ENCODE results near the gene HACE1.

Gene HACE1

DNA sequence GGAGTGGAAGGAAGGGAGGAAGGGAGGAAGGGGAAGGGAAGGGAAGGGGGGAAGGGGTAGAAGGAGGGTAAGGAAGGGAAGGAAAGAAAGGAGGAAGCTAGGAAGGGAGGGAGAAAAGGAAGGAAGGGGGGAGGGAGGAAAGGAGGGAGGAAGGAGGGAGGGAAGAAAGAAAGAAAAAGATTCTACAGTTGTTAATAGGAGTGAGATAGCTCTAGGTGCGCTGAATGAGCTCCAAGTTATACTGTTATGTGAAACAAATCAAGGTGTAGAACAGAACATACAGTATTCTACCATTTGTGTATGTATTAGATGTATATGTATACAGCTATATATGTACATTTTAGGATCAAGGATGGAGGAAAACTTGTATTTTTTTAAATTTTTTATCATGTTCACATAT lies 167.7 kb downstream of the HACE1 start:
- DNase-seq = no peak
- no peak overlapping the region for H3K4me3 Mint-ChIP-seq
- no peaks in the 10 kb centered on the region for H3K27me3 Mint-ChIP-seq (ENCODE audit: low read depth, poor library complexity)
- peaks cover 15% of the 10 kb centered on the region for H3K9me3 Mint-ChIP-seq
- H3K36me3 Mint-ChIP-seq (ENCODE audit: low read depth) = peaks cover 5% of the 10 kb centered on the region
- peaks cover 20% of the 10 kb centered on the region for H3K4me1 Mint-ChIP-seq
- TF ChIP-seq, protein P1, sequence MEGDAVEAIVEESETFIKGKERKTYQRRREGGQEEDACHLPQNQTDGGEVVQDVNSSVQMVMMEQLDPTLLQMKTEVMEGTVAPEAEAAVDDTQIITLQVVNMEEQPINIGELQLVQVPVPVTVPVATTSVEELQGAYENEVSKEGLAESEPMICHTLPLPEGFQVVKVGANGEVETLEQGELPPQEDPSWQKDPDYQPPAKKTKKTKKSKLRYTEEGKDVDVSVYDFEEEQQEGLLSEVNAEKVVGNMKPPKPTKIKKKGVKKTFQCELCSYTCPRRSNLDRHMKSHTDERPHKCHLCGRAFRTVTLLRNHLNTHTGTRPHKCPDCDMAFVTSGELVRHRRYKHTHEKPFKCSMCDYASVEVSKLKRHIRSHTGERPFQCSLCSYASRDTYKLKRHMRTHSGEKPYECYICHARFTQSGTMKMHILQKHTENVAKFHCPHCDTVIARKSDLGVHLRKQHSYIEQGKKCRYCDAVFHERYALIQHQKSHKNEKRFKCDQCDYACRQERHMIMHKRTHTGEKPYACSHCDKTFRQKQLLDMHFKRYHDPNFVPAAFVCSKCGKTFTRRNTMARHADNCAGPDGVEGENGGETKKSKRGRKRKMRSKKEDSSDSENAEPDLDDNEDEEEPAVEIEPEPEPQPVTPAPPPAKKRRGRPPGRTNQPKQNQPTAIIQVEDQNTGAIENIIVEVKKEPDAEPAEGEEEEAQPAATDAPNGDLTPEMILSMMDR (IDR thresholded peaks at IDR 0.05) = no peak
- H3K27ac Mint-ChIP-seq = no peak overlapping the region

DNA sequence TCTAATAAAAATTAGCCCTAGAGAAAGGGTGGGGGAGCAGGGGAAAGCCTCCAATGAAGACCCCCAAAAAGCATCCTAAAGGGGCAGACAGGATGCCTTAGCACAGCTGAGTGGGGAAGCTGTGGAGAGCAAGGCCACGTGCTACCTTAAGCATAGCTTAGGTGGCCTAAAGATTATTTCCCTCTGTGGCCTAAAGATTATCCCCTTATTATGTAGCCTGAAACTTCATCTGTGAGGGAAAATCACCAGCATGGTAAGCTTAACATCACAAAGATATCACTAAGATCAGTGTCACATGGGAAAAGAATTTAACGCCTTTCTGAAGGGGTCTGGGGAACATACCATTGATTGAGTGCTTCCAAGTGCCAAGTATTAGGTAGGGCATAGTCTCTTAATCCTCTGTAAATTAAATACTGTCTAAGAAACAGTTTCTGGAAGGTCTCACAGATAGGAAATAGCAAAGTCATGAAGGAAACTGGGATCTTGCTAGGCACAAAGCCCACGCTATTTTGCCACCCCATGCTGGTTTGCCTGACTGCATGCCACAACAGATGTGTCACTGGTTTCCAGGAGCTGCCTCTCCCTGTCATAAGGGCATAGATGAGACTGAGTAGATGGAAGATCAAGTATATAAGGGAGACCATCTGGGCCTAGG lies 170.0 kb downstream of the HACE1 start:
- Mint-ChIP-seq H3K36me3 (ENCODE audit: low read depth) (peaks cover 5% of the 10 kb centered on the region), H3K4me3 (no peak overlapping the region), H3K27me3 (ENCODE audit: low read depth, poor library complexity) (no peaks in the 10 kb centered on the region), H3K9me3 (peaks cover 12% of the 10 kb centered on the region), H3K27ac (no peak overlapping the region), H3K4me1 (peaks cover 40% of the 10 kb centered on the region)
- DNase-seq = no peak
- TF ChIP-seq, protein P1 (IDR thresholded peaks at IDR 0.05) = no peak

DNA sequence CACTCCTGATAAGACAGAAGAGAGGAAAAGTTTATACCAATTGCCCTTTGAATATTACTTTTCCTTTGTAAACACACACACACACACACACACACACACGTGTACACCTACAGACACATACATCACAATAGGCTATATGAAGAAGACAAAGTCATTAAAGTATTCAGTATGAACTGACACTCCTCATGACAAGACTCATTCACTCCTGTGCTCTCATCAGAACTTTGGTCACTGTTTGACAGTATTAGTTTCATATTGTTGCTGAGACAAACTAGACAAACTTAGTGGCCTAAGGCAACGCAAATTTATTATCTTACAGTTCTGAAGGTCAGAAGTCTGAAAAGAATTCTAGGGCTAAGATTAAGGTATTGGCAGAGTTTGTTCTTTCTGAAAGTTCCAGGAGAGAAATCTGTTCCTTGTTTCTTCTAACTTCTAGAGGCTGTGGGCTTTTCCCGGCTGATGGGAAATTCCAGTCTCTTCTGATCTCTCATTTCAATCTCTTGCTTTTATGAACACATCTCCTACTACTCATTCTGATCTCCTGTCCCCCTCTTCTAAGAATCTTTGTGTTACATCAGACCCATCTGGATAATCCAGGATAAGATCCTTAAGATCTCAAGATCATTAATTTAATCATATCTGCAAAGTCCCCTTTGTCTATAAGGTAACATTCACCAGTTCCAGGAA lies 171.3 kb downstream of the HACE1 start:
- Mint-ChIP-seq H3K4me3 (no peak overlapping the region), H3K9me3 (peaks cover 12% of the 10 kb centered on the region), H3K4me1 (peaks cover 52% of the 10 kb centered on the region), H3K36me3 (ENCODE audit: low read depth) (peaks cover 5% of the 10 kb centered on the region), H3K27ac (peak overlapping the region; percentile 89), H3K27me3 (ENCODE audit: low read depth, poor library complexity) (no peaks in the 10 kb centered on the region)
- no peak for DNase-seq
- TF ChIP-seq, protein P1 (IDR thresholded peaks at IDR 0.05) = no peak

DNA sequence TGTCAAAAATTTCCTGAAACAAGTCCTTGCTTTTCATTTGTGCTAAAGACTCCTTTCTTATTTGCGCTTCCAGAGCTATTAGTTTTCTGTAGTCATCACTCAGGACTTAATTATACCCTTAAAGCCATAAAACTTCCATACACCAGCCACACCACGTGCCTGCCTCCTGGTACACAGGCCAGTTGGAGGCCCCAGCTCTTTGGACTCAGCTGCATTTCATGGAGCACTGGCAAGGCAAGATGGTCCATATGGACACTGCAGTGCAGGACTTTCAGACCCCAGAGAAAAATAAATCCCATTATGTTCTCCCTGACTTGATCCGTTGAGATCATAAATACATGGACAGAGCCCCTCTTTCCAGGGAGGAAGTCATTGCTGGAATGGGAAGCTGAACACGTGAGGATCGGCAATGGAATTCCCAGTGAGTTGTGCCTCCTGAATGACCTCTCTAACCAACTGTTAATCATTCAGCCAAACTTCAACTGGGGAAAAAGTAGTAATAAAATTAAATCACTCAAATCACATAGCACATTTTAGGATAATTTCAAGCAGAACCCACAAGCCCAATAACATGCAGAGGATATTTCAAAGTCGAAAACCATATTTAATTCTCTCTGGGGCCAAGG lies 173.1 kb downstream of the HACE1 start:
- peaks cover 12% of the 10 kb centered on the region for H3K9me3 Mint-ChIP-seq
- peak overlapping the region; percentile 55 for H3K27ac Mint-ChIP-seq
- no peak overlapping the region for H3K4me3 Mint-ChIP-seq
- TF ChIP-seq, protein P1 (IDR thresholded peaks at IDR 0.05) = no peak
- DNase-seq = no peak
- peaks cover 5% of the 10 kb centered on the region for H3K36me3 Mint-ChIP-seq (ENCODE audit: low read depth)
- no peaks in the 10 kb centered on the region for H3K27me3 Mint-ChIP-seq (ENCODE audit: low read depth, poor library complexity)
- H3K4me1 Mint-ChIP-seq = peaks cover 62% of the 10 kb centered on the region

DNA sequence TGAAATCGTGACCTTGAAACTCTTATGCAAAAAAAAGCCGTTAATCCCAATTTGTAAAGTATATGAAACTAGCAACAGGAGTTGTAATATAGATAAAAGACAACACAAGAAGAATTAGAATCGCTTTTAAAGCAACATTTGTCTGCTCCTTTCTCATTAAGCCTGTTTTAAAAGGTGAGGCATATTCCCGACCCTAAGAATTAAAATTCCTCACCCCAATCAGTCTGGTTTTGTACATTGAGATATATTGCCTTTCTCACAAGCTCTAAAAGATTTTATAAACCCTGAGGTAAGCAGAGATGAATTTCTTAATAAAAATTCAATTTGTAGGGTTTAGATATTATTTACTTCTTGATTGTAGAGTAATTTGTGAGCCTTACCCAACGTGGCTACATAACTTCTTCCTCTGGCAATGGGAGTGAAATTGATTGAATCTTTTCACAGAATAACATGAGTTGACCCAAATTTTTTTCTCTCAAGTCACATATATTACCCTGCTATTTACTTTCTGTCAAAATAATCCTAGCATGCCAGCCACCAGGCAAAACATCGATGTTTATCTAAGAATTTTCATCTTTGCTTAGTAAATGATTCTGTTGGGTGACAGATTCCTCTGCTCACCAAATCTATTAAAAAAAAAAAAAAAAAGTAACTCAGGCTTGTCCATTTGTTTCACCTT lies 173.7 kb downstream of the HACE1 start:
- Mint-ChIP-seq H3K27ac (peak overlapping the region; percentile 55), H3K4me1 (peaks cover 62% of the 10 kb centered on the region), H3K27me3 (ENCODE audit: low read depth, poor library complexity) (no peaks in the 10 kb centered on the region), H3K36me3 (ENCODE audit: low read depth) (peaks cover 5% of the 10 kb centered on the region), H3K4me3 (no peak overlapping the region), H3K9me3 (peaks cover 12% of the 10 kb centered on the region)
- DNase-seq = no peak
- TF ChIP-seq, protein P1 (IDR thresholded peaks at IDR 0.05) = no peak
